Measurements from ENCODE around the gene PARK7. TPM values are rescaled to one million over a fixed set of nuclear protein-coding genes. Genes with fewer than 3 reads are reported as not detected.

Gene PARK7
- total RNA-seq = 138 and 195 TPM in 2 replicates

GRCh38 chr1:7961216-7962013 is at the start of gene PARK7:
TSS of gene PARK7 (plus strand) at chr1:7961711. CDS start at chr1:7962786, 1,075 bp downstream.

GRCh38 chr1:7940745-7941436 is 20.6 kb upstream of the PARK7 start, which contains the start of gene TNFRSF9:
TSS of gene TNFRSF9 (minus strand) at chr1:7940839. CDS start at chr1:7939994, 845 bp downstream.

GRCh38 chr1:8026153-8026975 is 64.9 kb downstream of the PARK7 start, which contains the start of gene ERRFI1:
TSS of gene ERRFI1 (minus strand) at chr1:8026309. CDS start at chr1:8015619, 10,690 bp downstream.

Small RNA genes within 50 kb of the gene (small RNA-seq; reads per million reads assigned to genes)
- not detected for gene RF00019

Other genes with a start within 250 kb of the PARK7 start
- 101 and 121 TPM in 2 replicates for gene VAMP3, start 190.4 kb upstream of the PARK7 start, total RNA-seq
- 8.0 and 11.8 TPM in 2 replicates for gene PER3, start 177.4 kb upstream of the PARK7 start, total RNA-seq
- not detected in 2 replicates for gene UTS2, start 108.6 kb upstream of the PARK7 start, total RNA-seq
- gene TNFRSF9, start 20.9 kb upstream of the PARK7 start, total RNA-seq = under 0.01 and 0.43 TPM in 2 replicates
- 98.5 and 197 TPM in 2 replicates for gene ERRFI1, start 64.6 kb downstream of the PARK7 start, total RNA-seq

Measured in placental epithelial cell (primary cell).